Adipocyte (in vitro differentiated cells): ENCODE measurements around the gene MON2.

Source experiments
- DNase-seq: peaks from one replicate; pipeline ENCODE4 v3.0.0-alpha.2; 2015; ENCODE audit warnings: low read depth
- H3K27me3 ChIP-seq: replicated peaks from 2 replicates; pipeline ENCODE4 v1.7.0; 2013; ENCODE audit warnings: mild to moderate bottlenecking, low read length, moderate library complexity; ENCODE audit not compliant: control insufficient read depth, insufficient read depth
- H3K36me3 ChIP-seq: 2 replicates; pipeline ENCODE4 v1.7.0; 2013; ENCODE audit warnings: low read length, mild to moderate bottlenecking, moderate library complexity; ENCODE audit not compliant: control insufficient read depth, insufficient read depth, severe bottlenecking
- H3K4me1 ChIP-seq: 2 replicates; pipeline ENCODE4 v1.7.0; 2013; ENCODE audit warnings: mild to moderate bottlenecking, low read length, moderate library complexity; ENCODE audit not compliant: control insufficient read depth, insufficient read depth
- H3K4me3 ChIP-seq: 2 replicates; pipeline ENCODE4 v1.7.0; 2013; ENCODE audit warnings: mild to moderate bottlenecking, low read length, moderate library complexity
- H3K9ac ChIP-seq: 2 replicates; pipeline ENCODE4 v1.7.0; 2013; ENCODE audit warnings: mild to moderate bottlenecking, low read length, moderate library complexity
- H3K9me3 ChIP-seq: 2 replicates; pipeline ENCODE4 v1.7.0; 2013; ENCODE audit warnings: mild to moderate bottlenecking, low read length, moderate library complexity; ENCODE audit not compliant: control insufficient read depth

The MON2 gene

GRCh38 chr12:62599854-62600437 lies 133.3 kb downstream of the MON2 start:
- Histone ChIP-seq H3K36me3 (no peaks in the 10 kb centered on the region), H3K9ac (no peak overlapping the region), H3K4me1 (peaks cover 11% of the 10 kb centered on the region), H3K9me3 (no peaks in the 10 kb centered on the region), H3K4me3 (no peak overlapping the region), H3K27me3 (no peaks in the 10 kb centered on the region)
- DNase-seq = peak; percentile 39

DNA sequence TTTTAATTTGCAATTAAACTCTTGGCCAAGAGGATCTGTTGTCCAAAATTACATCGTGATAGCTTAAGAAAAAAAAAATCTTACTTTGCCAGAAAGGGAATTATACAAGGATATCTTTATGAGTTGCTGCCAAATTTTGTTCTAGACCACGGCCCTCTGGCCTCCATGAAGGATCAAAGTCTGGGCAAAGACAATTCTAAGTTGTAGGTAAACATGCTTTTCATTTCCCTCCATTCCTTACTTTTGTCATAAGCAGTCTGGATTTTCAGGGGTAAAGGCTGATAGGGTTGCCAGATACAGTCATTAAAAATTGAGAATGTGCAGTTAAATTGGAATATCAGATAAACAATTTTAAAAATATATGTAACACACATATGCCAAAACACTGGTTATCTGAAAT lies 135.1 kb downstream of the MON2 start:
- no peaks in the 10 kb centered on the region for H3K36me3 ChIP-seq
- no peaks in the 10 kb centered on the region for H3K9me3 ChIP-seq
- no peaks in the 10 kb centered on the region for H3K27me3 ChIP-seq
- peaks cover 27% of the 10 kb centered on the region for H3K4me1 ChIP-seq
- DNase-seq = no peak
- peak overlapping the region; percentile 100 for H3K9ac ChIP-seq
- peak overlapping the region; percentile 94 for H3K4me3 ChIP-seq

DNA sequence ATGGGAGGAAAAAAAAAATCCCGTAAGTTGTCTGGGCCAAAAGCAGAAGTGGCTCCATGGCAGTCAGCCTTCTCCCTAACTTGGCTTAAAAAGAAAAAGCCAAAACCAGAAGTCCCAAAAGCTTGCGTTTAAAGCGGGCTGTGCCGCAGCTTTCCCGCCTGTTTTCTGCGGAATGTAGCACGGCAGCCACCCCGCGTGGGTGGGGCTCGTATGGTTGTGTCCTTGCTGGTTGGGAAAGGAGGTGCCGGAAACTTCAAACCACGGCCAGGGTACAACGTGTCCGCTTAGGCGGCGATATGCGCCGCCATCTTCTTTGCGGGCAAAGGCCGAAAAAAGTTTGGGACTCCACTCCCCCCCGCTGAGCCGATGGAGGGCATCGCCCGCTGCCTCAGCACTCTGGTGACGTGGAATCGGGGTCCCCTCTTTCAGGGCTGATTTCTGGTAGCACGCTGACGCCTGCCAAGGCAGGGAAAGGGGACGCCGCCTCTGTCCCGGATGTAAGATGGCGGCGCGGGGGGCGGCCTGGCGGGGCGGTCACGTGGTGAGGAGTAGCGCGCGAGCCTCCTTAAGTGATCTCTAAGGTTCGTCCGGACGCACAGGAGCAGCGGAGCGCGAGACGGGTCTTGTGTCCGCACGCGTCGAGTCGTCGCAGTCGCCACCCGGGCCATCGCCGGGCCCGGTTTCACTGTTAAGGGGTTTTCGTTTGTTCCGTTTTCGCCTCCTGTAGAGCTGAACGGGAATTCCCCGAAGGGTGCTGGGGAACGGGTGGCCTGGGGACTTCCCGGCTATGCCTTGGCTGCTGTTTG lies 135.8 kb downstream of the MON2 start:
- Histone ChIP-seq H3K27me3 (no peaks in the 10 kb centered on the region), H3K36me3 (no peaks in the 10 kb centered on the region), H3K4me1 (peaks cover 30% of the 10 kb centered on the region), H3K9ac (peak overlapping the region; percentile 100), H3K9me3 (no peaks in the 10 kb centered on the region), H3K4me3 (peak overlapping the region; percentile 94)
- peak; percentile 94 for DNase-seq

DNA sequence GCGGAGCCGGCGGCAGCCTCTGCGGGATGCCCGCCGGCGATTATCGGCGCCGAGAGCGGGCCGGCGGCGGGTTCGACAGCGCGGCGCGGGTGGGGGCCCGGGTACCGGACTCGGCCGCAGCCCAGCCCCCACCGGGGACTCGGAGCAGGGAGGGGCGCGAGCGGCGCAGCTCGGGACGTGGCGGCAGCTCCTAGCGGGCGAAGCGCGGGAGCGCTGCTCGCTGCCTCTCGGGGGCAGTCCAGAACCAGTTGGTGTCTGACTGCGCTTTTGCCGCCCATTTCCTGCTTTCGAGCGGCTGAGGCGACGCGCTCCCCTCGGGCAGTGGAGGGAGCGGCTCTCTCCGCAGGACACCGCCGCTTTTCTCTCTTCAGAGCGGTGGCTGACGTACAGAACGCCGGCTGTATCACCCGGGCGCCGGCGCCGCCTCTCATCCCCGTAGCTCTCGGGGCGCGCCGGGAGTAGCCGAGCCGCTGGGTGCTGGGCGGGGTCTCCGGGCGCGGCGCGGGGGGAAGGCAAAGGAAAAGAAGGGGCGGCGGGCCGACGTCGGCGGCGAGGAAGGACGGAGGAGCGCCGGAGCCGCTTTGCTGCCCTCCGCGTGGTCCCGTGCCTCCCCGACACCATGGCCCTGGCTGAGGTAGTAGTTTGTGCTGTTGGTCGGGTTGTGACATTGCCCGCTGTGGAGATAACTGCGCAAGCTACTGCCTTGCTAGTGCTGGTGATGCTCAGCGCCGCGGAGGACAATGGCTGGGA lies 136.6 kb downstream of the MON2 start:
- no peaks in the 10 kb centered on the region for H3K27me3 ChIP-seq
- peak; percentile 92 for DNase-seq
- peak overlapping the region; percentile 94 for H3K4me3 ChIP-seq
- H3K36me3 ChIP-seq = no peaks in the 10 kb centered on the region
- peaks cover 30% of the 10 kb centered on the region for H3K4me1 ChIP-seq
- H3K9ac ChIP-seq = peak overlapping the region; percentile 100
- H3K9me3 ChIP-seq = no peaks in the 10 kb centered on the region

GRCh38 chr12:62603811-62604098 lies 137.1 kb downstream of the MON2 start:
- H3K9ac ChIP-seq = peak overlapping the region; percentile 100
- no peak for DNase-seq
- H3K36me3 ChIP-seq = no peaks in the 10 kb centered on the region
- no peaks in the 10 kb centered on the region for H3K27me3 ChIP-seq
- H3K4me1 ChIP-seq = peaks cover 30% of the 10 kb centered on the region
- no peaks in the 10 kb centered on the region for H3K9me3 ChIP-seq
- H3K4me3 ChIP-seq = peak overlapping the region; percentile 94

- Histone ChIP-seq H3K9ac (peak overlapping the region; percentile 100), H3K4me1 (peaks cover 30% of the 10 kb centered on the region), H3K27me3 (no peaks in the 10 kb centered on the region), H3K9me3 (no peaks in the 10 kb centered on the region), H3K4me3 (peak overlapping the region; percentile 94), H3K36me3 (no peaks in the 10 kb centered on the region)
- no peak for DNase-seq
These were observed 137.7 kb downstream of the MON2 start for GRCh38 chr12:62604373-62604772.

DNA sequence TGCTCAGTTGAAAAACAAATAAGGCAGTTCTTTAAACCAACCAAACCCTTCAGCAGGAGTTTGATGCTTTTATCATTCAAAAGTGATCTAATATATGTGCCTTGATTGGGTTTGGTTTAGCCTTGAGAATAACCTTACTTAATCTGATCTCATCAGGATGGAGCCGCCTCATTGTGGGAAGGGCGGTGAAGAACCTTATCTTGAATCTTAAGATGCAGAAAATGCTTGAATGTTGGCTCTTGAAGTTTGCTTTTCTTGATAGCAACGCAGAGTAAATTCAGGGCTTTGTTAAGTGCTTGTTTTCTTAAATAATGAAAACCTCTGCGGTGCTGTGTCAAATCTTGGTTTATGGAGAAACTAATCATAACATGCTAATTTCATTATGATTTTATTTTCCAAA lies 138.2 kb downstream of the MON2 start:
- peak; percentile 61 for DNase-seq
- H3K4me1 ChIP-seq = peaks cover 30% of the 10 kb centered on the region

GRCh38 chr12:62605981-62606380 lies 139.4 kb downstream of the MON2 start:
- H3K4me1 ChIP-seq = peaks cover 30% of the 10 kb centered on the region
- H3K36me3 ChIP-seq = no peaks in the 10 kb centered on the region
- H3K9me3 ChIP-seq = no peaks in the 10 kb centered on the region
- no peak for DNase-seq
- peak overlapping the region; percentile 100 for H3K9ac ChIP-seq
- no peaks in the 10 kb centered on the region for H3K27me3 ChIP-seq
- peak overlapping the region; percentile 94 for H3K4me3 ChIP-seq

More for the DNA sequence above, 138.2 kb downstream of the MON2 start:
- H3K9ac ChIP-seq = peak overlapping the region; percentile 100
- H3K27me3 ChIP-seq = no peaks in the 10 kb centered on the region
- no peaks in the 10 kb centered on the region for H3K36me3 ChIP-seq
- H3K9me3 ChIP-seq = no peaks in the 10 kb centered on the region
- peak overlapping the region; percentile 94 for H3K4me3 ChIP-seq

- DNase-seq = no peak
- H3K4me3 ChIP-seq = peak overlapping the region; percentile 94
- peaks cover 24% of the 10 kb centered on the region for H3K4me1 ChIP-seq
- H3K9me3 ChIP-seq = no peaks in the 10 kb centered on the region
- no peaks in the 10 kb centered on the region for H3K27me3 ChIP-seq
- H3K36me3 ChIP-seq = no peaks in the 10 kb centered on the region
- H3K9ac ChIP-seq = peak overlapping the region; percentile 100
These were observed 140.0 kb downstream of the MON2 start for GRCh38 chr12:62606654-62607053.

DNA sequence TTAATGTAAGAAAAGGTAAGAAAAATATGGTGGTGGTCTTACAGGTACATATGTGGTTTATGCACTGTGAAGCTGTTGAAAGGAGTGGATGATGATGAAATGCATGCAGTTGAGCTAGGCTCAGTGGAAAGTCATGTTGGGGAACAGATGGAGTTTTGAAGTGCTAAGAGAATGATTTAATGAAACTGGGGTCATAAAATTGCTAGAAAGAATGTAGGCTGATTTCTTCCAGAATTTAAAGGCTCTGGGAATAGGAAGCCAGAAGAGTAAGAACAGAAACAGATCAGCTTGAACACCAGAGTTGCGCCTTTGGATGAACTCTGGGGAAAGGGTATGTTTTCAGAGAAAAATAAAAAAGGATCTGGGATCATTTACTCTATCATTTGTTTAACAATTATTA lies 146.5 kb downstream of the MON2 start:
- Histone ChIP-seq H3K36me3 (peaks cover 10% of the 10 kb centered on the region), H3K4me3 (no peak overlapping the region), H3K4me1 (peaks cover 11% of the 10 kb centered on the region), H3K9me3 (no peaks in the 10 kb centered on the region), H3K9ac (no peak overlapping the region), H3K27me3 (no peaks in the 10 kb centered on the region)
- no peak for DNase-seq

DNA sequence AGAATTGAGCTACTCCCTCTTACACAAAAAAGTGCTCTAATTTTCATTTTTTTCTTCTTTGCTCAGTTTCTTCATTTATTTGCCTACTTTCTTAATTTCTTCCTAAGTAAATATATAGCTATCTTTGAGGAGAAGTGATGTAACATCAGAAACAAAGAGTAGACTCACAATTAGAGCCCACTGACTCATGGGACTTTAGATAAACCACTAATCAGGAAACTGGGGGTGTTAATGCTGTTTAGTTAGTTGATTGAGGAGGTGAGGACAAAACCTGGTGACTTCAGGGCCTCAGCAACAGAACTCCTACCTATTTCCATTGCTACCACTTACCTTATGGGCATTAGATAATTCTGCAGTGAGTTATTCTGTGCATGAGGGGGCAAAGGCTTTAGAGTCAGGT lies 151.7 kb downstream of the MON2 start:
- peaks cover 10% of the 10 kb centered on the region for H3K36me3 ChIP-seq
- no peaks in the 10 kb centered on the region for H3K27me3 ChIP-seq
- H3K4me3 ChIP-seq = no peak overlapping the region
- DNase-seq = no peak
- no peaks in the 10 kb centered on the region for H3K9me3 ChIP-seq
- H3K4me1 ChIP-seq = peaks cover 5% of the 10 kb centered on the region
- H3K9ac ChIP-seq = no peak overlapping the region
